ENCODE data around the gene TRAF4. TPM values are rescaled to one million over a fixed set of nuclear protein-coding genes. Genes with fewer than 3 reads are reported as not detected.

TRAF4 gene
- polyA plus RNA-seq, 3 donors: 0.33 to 38.0 (median 1.0) TPM

DNA sequence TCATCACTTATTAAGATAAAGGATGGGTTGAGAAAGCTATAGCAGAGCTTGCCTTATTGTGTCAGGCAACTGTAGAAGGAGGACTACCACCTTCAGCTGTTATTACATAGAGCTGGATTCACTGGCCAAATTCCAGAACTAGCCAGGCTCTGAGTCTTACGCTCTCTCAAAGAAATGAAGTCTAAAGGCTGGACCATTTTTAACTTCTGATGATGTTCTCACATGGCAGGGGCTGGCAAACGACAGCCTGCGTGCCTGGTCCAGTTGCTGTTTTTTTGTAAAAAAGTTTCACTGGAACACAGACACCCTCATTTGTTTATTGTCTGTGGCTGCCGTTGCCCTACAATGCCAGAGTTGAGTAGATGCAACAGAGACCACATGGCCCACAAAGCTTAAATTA lies 21.2 kb downstream of the TRAF4 start:
- no peak for TF ChIP-seq CTCF (IDR thresholded peaks at IDR 0.05)
- Histone ChIP-seq H3K27ac (ENCODE audit: low read depth in 1 of 2, low read length in 2 of 2) (no peak overlapping the region), H3K4me2 (replicated peaks; ENCODE audit: extremely low read depth, low read length, poor library complexity, severe bottlenecking) (no peak overlapping the region), H3K4me1 (ENCODE audit: control insufficient read depth in 1 of 2, insufficient read depth in 2 of 2, low read length in 2 of 2) (peaks cover 15 to 16% of the 10 kb centered on the region in 2 donors), H3K27me3 (ENCODE audit: control insufficient read depth in 2 of 2, insufficient read depth in 2 of 2, low read length in 2 of 2) (no peaks in the 10 kb centered on the region), H3K9ac (ENCODE audit: insufficient read depth, low read length, poor library complexity, severe bottlenecking) (no peak overlapping the region), H2AFZ (ENCODE audit: insufficient read depth, low read depth, low read length, poor library complexity, severe bottlenecking) (no peak overlapping the region), H4K20me1 (ENCODE audit: insufficient read depth, low read length) (peaks cover 7% of the 10 kb centered on the region), H3K4me3 (replicated peaks in 1 of 3; ENCODE audit: low read depth in 2 of 3, low read length in 3 of 3) (no peak overlapping the region), H3K9me3 (replicated peaks in 1 of 2; ENCODE audit: control insufficient read depth in 1 of 2, insufficient read depth in 1 of 2, low read length in 2 of 2) (no peaks in the 10 kb centered on the region), H3K36me3 (replicated peaks in 1 of 2; ENCODE audit: control insufficient read depth in 1 of 2, insufficient read depth in 2 of 2, low read length in 2 of 2) (peaks cover 14 to 30% of the 10 kb centered on the region in 2 donors), H3K79me2 (ENCODE audit: insufficient read depth, low read length) (peaks cover 5% of the 10 kb centered on the region)
- Mint-ChIP-seq H3K9me3 (no peaks in the 10 kb centered on the region), H3K27me3 (ENCODE audit: low read depth in 3 of 3) (peaks cover 0 to 2% (median 0%) of the 10 kb centered on the region in 3 donors), H3K27ac (no peak overlapping the region), H3K36me3 (peaks cover 9 to 21% of the 10 kb centered on the region in 2 donors), H3K4me3 (no peak overlapping the region), H3K4me1 (peaks cover 19% of the 10 kb centered on the region)
- no peak for DNase-seq
- intact Hi-C loops (cut with micrococcal nuclease): loop anchor here (10.0 kb wide), 3 partner anchors 70 to 350 kb away; partner anchors contain the start of gene ERAL1 (in 1 of the 2)
- 89% methylated on average over 3 of the region's 4 CpGs for WGBS (ENCODE audit: insufficient coverage)

GRCh38 chr17:28773736-28774135 lies 29.9 kb downstream of the TRAF4 start:
- peaks cover 0 to 1% (median 0%) of the 10 kb centered on the region in 3 donors for H3K27me3 Mint-ChIP-seq (ENCODE audit: low read depth in 3 of 3)
- no peak overlapping the region for H3K4me3 Mint-ChIP-seq
- TF ChIP-seq CTCF (IDR thresholded peaks at IDR 0.05): no peak
- no peak overlapping the region for H3K27ac Mint-ChIP-seq
- peaks cover 4% of the 10 kb centered on the region for H4K20me1 ChIP-seq (ENCODE audit: insufficient read depth, low read length)
- H3K9me3 Mint-ChIP-seq: no peaks in the 10 kb centered on the region
- H3K79me2 ChIP-seq (ENCODE audit: insufficient read depth, low read length): no peaks in the 10 kb centered on the region
- 100% methylated on average over 2 of the region's 6 CpGs for WGBS (ENCODE audit: insufficient coverage)
- H3K4me1 Mint-ChIP-seq: peaks cover 10% of the 10 kb centered on the region
- H3K27ac ChIP-seq (ENCODE audit: low read depth in 1 of 2, low read length in 2 of 2): no peak overlapping the region
- H3K36me3 ChIP-seq (replicated peaks in 1 of 2; ENCODE audit: control insufficient read depth in 1 of 2, insufficient read depth in 2 of 2, low read length in 2 of 2): no peaks in the 10 kb centered on the region
- no peaks in the 10 kb centered on the region for H3K4me1 ChIP-seq (ENCODE audit: control insufficient read depth in 1 of 2, insufficient read depth in 2 of 2, low read length in 2 of 2)
- no peak overlapping the region for H3K9ac ChIP-seq (ENCODE audit: insufficient read depth, low read length, poor library complexity, severe bottlenecking)
- intact Hi-C loops (cut with micrococcal nuclease): no loop called here
- peaks cover 9 to 21% of the 10 kb centered on the region in 2 donors for H3K36me3 Mint-ChIP-seq
- H3K4me2 ChIP-seq (replicated peaks; ENCODE audit: extremely low read depth, low read length, poor library complexity, severe bottlenecking): no peak overlapping the region
- DNase-seq: no peak
- no peak overlapping the region for H2AFZ ChIP-seq (ENCODE audit: insufficient read depth, low read depth, low read length, poor library complexity, severe bottlenecking)
- no peak overlapping the region for H3K4me3 ChIP-seq (replicated peaks in 1 of 3; ENCODE audit: low read depth in 2 of 3, low read length in 3 of 3)
- no peaks in the 10 kb centered on the region for H3K9me3 ChIP-seq (replicated peaks in 1 of 2; ENCODE audit: control insufficient read depth in 1 of 2, insufficient read depth in 1 of 2, low read length in 2 of 2)
- H3K27me3 ChIP-seq (ENCODE audit: control insufficient read depth in 2 of 2, insufficient read depth in 2 of 2, low read length in 2 of 2): no peaks in the 10 kb centered on the region
